ENCODE results near the gene C11orf97.

The C11orf97 gene

DNA sequence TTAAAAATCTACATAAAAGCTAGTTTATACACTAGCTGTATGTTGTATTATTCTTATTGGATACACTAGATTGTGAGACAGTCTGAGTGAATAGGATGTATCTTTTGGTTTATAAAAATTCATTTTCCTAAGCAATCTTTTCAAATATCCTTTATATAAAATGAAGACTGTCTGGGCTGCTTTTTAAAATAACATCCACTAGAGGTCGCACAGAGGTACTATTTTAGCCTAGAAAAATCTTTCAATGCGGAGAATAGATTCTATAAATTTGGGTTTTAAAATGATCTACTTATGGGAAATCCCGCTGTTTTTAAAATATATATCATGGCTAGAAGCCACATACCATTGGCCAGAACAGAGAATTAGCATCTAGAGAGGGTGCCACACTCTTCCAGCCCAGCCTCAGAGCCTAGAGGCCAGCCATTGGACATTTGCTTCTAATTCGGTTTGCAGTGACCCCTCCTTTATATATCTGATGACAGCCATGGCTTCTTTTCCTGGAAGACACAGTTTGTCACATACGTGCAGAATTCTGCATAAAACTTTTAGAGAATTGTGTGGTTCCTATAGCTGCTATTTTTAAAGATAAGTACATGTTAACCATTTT, 7.3 kb downstream of the C11orf97 start:
- in situ Hi-C loops (cut with HindIII; ENCODE audit: low pct_ligation_motif_present, low pct_unique_long_range_greater_than_20kb, low sequenced_read_pairs): no loop called here
- DNase-seq: peak; percentile 32

DNA sequence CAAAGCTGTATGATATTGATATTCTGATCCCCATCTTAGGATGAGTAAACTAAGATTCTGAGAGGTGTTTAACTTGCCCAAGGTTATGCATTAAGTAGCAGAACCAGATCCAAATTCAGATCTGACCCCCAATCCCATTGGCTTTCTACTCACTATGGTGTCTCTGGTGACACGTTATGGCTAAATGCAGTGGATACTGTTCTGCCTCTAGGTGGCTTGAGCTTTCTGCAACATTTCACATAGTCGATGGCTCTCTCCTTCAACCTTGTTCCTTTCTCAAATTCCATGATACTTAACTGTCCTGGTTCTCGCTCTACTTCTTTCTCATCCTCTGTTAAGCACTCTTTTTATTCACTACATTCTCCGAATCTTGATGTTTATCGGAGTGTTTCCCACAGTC, 9.4 kb downstream of the C11orf97 start:
- DNase-seq: peak; percentile 7
- in situ Hi-C loops (cut with HindIII; ENCODE audit: low pct_ligation_motif_present, low pct_unique_long_range_greater_than_20kb, low sequenced_read_pairs): no loop called here

DNA sequence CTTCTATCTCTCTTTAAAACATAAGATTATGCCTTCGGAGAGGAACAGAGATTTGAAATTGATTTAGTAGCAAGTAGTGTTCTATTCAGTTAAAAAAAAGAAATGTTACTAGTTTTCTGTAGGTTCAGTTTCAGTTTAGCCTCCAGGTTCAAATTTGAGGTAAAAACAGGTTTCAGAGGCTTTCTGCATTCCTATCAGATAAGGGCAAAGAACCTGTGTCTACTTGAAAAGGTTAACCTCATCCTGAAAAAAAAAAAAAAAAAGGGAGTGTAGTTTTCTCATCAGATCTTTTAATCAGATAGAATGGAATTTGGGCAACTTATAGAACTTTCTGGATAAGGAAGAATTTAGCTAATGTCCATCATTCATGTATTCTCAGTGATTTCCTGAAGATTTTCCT, 12.1 kb downstream of the C11orf97 start:
- in situ Hi-C loops (cut with HindIII; ENCODE audit: low pct_ligation_motif_present, low pct_unique_long_range_greater_than_20kb, low sequenced_read_pairs): no loop called here

GRCh38 chr11:94525546-94526324, 13.5 kb downstream of the C11orf97 start:
- in situ Hi-C loops (cut with HindIII; ENCODE audit: low pct_ligation_motif_present, low pct_unique_long_range_greater_than_20kb, low sequenced_read_pairs): no loop called here
- peak; percentile 40 for DNase-seq

More for the DNA sequence above, 12.1 kb downstream of the C11orf97 start:
- DNase-seq: no peak

GRCh38 chr11:94526645-94527438, 14.6 kb downstream of the C11orf97 start:
- DNase-seq: no peak

DNA sequence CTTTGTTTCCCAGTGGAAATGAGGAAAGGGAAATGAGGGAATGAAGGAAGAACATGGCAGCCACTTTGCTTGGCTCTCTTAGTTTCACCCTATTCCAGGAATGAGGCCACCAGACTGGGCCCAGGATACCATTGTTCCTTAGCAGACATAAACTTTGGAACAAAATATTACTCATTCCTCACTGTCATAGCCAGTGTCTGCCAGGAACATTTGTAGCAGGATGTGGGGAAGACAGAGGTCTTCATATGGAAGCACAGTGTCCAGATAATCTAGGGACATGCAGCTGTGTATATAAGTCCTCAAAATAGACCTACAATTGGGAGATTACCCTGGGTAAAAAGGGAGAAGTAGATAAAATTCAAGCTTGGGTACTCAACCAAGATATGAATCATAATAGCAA, 16.3 kb downstream of the C11orf97 start:
- in situ Hi-C loops (cut with HindIII; ENCODE audit: low pct_ligation_motif_present, low pct_unique_long_range_greater_than_20kb, low sequenced_read_pairs): no loop called here
- DNase-seq: no peak

More at GRCh38 chr11:94526645-94527438, 14.6 kb downstream of the C11orf97 start:
- in situ Hi-C loops (cut with HindIII; ENCODE audit: low pct_ligation_motif_present, low pct_unique_long_range_greater_than_20kb, low sequenced_read_pairs): no loop called here

DNA sequence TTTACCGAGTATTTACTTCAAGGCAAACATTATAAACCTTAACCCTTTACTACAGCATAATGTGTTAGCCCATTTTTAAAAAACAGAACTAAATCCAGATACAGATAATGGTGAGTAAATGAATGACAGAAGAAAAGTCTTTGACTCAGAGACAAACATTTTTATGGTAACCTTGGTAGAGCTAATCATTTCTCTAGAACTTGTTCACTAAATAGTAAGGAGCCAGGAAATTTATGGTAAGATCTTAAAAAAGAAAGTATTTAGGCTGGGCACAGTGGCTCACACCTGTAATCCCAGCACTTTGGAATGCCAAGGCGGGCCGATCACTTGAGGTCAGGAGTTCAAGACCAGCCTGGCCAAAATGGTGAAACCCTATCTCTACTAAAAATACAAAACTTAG, 19.9 kb downstream of the C11orf97 start:
- in situ Hi-C loops (cut with HindIII; ENCODE audit: low pct_ligation_motif_present, low pct_unique_long_range_greater_than_20kb, low sequenced_read_pairs): no loop called here
- DNase-seq: no peak

GRCh38 chr11:94533206-94533605, 20.9 kb downstream of the C11orf97 start:
- in situ Hi-C loops (cut with HindIII; ENCODE audit: low pct_ligation_motif_present, low pct_unique_long_range_greater_than_20kb, low sequenced_read_pairs): no loop called here
- no peak for DNase-seq

DNA sequence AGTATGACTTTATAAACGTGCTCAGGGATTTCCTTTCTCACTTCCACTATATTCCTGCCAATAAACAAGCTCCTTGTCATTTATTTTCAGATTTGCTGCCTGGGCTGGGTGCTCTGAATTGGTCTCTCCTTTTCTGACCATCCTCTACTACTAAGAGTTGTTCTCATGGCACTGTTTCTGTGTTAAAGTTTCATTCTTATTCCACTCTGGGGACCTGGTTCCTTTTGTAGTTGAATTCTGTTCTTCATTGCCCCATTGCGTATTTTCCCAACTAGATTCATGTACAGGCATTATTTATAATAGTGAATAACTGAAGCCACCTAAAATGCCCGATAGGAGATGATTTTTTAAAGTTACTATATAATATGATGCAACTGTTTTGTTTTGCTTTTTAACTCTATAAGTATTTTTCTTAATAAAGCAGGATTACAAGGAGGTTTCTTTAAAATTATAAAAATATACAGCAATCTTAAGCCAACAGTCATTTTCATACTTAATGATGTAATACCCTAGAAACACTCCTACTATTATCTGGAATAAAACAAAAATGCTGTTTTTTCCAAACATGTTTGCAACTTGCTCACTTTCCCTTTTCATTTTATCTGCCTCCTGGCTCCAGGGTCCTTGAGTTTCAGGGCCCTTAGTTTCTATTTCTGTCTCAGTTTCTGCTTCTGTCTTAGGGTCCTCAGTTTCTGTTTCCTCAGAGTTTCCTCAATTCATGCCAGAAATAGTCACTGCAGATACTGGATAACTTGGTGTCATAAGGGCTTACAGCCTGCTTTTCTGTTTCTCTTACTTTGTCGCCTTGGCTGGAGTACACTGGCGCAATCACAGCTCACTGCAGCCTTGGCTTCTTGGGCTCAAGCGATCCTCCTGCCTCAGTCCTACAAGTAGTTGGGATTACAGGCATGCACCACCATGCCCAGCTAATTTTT, 21.7 kb downstream of the C11orf97 start:
- no peak for DNase-seq
- in situ Hi-C loops (cut with HindIII; ENCODE audit: low pct_ligation_motif_present, low pct_unique_long_range_greater_than_20kb, low sequenced_read_pairs): no loop called here

DNA sequence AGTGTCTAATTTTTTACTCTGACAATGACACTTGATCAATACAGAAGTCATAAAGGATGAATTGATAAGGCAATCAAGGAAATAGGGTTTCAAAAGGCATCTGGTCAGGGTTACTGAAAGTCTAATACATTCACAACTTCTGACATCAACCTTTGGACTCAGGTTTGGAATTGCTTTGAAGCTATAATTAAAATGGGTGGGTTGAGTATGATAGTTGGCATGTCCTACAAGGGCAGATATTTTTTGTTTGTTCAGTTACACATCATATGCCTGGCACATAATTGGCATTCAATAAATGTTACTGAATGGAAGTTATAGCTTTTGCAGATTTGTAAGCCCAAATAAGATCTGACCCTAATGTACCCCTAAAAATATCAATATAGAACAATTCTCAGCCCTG, 24.1 kb downstream of the C11orf97 start:
- DNase-seq: no peak
- in situ Hi-C loops (cut with HindIII; ENCODE audit: low pct_ligation_motif_present, low pct_unique_long_range_greater_than_20kb, low sequenced_read_pairs): no loop called here

DNA sequence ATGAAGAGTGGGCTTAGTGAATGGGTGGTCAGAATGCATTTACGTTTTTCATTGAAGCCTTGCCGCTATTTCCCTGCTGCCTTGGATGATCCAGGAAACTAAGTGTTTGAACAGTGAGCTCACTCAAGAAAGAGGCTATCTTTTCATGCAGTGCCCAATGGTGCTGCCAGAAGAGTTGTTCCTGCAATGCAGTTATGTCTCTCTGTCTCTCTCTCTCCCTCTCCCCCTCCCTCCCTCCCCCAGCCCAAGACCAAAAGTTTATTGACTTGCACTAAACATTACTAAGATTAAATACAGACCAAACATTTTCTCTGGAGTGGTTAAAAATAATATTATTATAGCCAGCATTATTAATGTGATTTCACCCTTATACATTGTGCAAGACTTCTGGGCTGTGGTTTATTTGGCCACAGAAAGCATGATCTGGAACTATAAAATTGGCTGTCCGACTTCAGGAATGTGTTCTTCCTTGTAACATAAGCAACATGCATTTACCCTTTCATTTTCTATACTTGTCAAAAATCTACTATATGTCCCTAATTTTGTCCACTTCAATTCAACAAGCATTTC, 24.9 kb downstream of the C11orf97 start:
- in situ Hi-C loops (cut with HindIII; ENCODE audit: low pct_ligation_motif_present, low pct_unique_long_range_greater_than_20kb, low sequenced_read_pairs): no loop called here
- no peak for DNase-seq

DNA sequence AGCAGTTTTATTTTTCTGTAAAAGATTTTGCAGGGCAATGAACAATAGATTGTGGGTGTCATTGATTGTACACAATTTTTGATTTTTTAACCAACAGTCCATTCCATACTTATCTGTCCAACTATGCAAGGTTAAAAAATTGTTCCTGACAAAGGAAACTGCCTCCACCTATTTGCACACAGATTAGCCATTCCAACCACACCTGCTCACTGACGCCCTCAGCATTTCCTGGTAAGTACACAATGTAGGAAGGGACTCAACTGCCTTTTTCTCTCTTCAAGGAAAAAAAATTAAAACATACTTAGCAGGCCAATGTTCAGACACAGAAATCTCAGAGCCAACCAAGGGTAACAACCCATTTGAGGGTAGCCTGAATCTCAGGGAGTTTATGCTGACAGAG, 27.2 kb downstream of the C11orf97 start:
- in situ Hi-C loops (cut with HindIII; ENCODE audit: low pct_ligation_motif_present, low pct_unique_long_range_greater_than_20kb, low sequenced_read_pairs): no loop called here
- no peak for DNase-seq

DNA sequence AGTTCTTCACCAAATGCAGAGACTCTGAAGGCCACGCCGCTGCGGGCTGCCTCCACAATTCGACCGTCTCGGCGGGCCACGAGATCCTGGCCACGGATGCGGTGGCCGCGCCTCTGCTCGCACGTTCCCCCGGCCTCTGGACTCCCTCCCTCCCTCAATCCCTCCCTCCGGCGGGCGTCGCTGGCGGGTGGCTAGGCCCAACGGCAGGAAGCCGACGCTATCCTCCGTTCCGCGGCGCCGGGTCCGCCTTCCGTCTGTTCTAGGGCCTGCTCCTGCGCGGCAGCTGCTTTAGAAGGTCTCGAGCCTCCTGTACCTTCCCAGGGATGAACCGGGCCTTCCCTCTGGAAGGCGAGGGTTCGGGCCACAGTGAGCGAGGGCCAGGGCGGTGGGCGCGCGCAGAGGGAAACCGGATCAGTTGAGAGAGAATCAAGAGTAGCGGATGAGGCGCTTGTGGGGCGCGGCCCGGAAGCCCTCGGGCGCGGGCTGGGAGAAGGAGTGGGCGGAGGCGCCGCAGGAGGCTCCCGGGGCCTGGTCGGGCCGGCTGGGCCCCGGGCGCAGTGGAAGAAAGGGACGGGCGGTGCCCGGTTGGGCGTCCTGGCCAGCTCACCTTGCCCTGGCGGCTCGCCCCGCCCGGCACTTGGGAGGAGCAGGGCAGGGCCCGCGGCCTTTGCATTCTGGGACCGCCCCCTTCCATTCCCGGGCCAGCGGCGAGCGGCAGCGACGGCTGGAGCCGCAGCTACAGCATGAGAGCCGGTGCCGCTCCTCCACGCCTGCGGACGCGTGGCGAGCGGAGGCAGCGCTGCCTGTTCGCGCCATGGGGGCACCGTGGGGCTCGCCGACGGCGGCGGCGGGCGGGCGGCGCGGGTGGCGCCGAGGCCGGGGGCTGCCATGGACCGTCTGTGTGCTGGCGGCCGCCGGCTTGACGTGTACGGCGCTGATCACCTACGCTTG, 31.7 kb downstream of the C11orf97 start, which contains the start of gene FUT4:
Gene FUT4 (plus strand): TSS at position 227 of the 951 bp plus-strand sequence. CDS start 213 bp downstream, at position 440.
- in situ Hi-C loops (cut with HindIII; ENCODE audit: low pct_ligation_motif_present, low pct_unique_long_range_greater_than_20kb, low sequenced_read_pairs): no loop called here
- peak; percentile 88 for DNase-seq

- no peak for DNase-seq
These were observed 32.5 kb downstream of the C11orf97 start for GRCh38 chr11:94544646-94545263.

DNA sequence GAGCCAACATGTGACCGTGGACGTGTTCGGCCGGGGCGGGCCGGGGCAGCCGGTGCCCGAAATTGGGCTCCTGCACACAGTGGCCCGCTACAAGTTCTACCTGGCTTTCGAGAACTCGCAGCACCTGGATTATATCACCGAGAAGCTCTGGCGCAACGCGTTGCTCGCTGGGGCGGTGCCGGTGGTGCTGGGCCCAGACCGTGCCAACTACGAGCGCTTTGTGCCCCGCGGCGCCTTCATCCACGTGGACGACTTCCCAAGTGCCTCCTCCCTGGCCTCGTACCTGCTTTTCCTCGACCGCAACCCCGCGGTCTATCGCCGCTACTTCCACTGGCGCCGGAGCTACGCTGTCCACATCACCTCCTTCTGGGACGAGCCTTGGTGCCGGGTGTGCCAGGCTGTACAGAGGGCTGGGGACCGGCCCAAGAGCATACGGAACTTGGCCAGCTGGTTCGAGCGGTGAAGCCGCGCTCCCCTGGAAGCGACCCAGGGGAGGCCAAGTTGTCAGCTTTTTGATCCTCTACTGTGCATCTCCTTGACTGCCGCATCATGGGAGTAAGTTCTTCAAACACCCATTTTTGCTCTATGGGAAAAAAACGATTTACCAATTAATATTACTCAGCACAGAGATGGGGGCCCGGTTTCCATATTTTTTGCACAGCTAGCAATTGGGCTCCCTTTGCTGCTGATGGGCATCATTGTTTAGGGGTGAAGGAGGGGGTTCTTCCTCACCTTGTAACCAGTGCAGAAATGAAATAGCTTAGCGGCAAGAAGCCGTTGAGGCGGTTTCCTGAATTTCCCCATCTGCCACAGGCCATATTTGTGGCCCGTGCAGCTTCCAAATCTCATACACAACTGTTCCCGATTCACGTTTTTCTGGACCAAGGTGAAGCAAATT, 33.3 kb downstream of the C11orf97 start:
- in situ Hi-C loops (cut with HindIII; ENCODE audit: low pct_ligation_motif_present, low pct_unique_long_range_greater_than_20kb, low sequenced_read_pairs): no loop called here
- DNase-seq: no peak

More at GRCh38 chr11:94544646-94545263, 32.5 kb downstream of the C11orf97 start:
- in situ Hi-C loops (cut with HindIII; ENCODE audit: low pct_ligation_motif_present, low pct_unique_long_range_greater_than_20kb, low sequenced_read_pairs): no loop called here

DNA sequence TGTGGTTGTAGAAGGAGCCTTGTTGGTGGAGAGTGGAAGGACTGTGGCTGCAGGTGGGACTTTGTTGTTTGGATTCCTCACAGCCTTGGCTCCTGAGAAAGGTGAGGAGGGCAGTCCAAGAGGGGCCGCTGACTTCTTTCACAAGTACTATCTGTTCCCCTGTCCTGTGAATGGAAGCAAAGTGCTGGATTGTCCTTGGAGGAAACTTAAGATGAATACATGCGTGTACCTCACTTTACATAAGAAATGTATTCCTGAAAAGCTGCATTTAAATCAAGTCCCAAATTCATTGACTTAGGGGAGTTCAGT, 33.9 kb downstream of the C11orf97 start:
- no peak for DNase-seq
- in situ Hi-C loops (cut with HindIII; ENCODE audit: low pct_ligation_motif_present, low pct_unique_long_range_greater_than_20kb, low sequenced_read_pairs): no loop called here

Data from ACHN (cell line).